Measurements from ENCODE around the gene MAMDC4.

DNA sequence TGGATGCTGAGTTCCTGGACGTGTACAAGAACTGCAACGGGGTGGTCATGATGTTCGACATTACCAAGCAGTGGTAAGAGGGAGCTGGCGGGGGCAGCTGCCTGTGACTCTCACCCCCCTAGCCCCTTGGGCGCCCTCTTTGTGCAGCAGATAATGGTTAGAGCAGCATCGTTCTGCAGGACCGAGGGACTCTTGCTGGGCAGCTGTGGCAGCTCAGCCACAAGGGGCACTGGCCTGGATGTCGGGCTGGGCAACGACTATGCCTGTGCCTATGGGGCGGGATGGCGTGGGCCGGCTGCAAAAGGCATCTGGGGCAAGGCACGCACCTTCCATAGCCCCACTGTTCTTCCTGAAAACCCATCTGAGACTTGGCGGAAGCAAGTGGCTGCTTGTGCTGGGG, 22.7 kb upstream of the MAMDC4 start:
- no peak for TF ChIP-seq L3MBTL2 (conservative IDR thresholded peaks at IDR 0.05)
- no peak for TF ChIP-seq SUZ12 (IDR thresholded peaks at IDR 0.05)
- no peak for TF ChIP-seq NFRKB (IDR thresholded peaks at IDR 0.05)
